AG10803 (cell line): ENCODE data around the gene JAKMIP2.

Source experiments
- DNase-seq: peaks from one replicate; pipeline ENCODE4 v3.0.0; 2010; ENCODE audit warnings: low read depth
- H3K4me3 ChIP-seq: 2 replicates; pipeline ENCODE4 v1.5.1; 2011; ENCODE audit warnings: mild to moderate bottlenecking, low read length, control low read depth
- TF ChIP-seq, protein P1 (sequence below): conservative IDR thresholded peaks from 2 replicates; pipeline ENCODE4 v1.5.1; 2011; ENCODE audit warnings: mild to moderate bottlenecking, low read length, control low read depth, inconsistent platforms

JAKMIP2 gene

DNA sequence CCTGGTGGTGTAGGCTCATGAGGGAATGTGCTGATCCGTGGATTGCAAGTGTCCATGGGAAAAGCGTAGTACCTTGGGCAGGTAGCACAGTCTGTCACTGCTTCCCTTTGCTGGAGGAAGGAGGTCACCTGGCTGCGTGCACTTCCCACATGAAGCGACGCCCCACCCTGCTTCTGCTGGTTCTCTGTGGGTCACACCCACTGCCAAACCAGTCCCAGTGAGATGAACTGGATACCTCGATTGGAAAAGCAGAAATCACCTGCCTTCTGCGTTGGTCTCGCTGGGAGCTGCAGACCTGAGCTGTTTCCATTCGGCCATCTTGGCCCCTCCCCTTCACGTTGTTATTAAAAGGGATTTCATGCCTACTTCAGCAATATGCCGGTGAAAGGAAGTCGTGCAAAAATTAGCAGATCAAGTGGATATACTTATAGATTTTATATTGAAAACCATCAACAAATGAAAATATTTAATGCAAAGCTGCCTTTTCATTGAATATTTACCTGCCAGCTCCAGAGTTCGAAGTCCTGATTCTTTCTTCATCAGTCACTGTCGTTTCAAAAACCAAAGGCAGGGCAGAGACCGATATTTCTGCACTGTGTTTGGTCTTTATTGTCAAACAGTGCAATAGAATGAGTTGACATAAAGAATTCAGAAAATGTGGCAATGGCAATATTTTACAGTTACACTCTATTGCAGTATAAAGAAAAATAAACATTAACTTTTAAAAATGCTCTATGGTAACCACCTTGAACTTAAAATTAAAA, 123.2 kb downstream of the JAKMIP2 start:
- TF ChIP-seq, protein P1, sequence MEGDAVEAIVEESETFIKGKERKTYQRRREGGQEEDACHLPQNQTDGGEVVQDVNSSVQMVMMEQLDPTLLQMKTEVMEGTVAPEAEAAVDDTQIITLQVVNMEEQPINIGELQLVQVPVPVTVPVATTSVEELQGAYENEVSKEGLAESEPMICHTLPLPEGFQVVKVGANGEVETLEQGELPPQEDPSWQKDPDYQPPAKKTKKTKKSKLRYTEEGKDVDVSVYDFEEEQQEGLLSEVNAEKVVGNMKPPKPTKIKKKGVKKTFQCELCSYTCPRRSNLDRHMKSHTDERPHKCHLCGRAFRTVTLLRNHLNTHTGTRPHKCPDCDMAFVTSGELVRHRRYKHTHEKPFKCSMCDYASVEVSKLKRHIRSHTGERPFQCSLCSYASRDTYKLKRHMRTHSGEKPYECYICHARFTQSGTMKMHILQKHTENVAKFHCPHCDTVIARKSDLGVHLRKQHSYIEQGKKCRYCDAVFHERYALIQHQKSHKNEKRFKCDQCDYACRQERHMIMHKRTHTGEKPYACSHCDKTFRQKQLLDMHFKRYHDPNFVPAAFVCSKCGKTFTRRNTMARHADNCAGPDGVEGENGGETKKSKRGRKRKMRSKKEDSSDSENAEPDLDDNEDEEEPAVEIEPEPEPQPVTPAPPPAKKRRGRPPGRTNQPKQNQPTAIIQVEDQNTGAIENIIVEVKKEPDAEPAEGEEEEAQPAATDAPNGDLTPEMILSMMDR, result no peak
- no peak for DNase-seq
- H3K4me3 ChIP-seq, result no peak overlapping the region

DNA sequence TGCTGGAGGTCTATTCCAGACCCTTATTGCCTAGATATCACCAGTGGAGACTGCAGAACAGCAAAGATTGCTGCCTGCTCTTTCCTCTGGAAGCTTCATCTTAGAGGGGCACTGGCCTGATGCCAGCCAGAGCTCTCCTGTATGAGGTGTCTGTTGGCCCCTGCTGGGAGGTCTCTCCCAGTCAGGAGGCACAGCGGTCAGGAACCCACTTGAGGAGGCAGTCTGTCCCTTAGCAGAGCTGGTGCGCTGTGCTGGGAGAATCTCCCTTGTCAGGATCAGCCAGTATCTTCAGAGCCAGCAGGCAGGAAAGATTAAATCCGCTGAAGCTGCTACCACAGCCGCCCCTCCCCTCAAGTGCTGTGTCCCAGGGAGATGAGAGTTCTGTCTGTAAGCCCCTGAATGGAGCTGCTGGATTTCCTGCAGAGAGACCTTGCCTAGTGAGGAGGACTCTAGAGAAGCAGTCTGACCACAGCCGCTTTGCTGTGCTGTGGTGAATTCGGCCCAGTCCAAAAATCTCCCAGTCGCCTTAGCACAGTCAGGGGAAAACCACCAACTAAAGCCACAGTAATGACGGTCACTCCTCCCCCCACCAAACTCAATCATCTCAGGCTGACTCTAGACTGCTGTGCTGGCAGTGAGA, 124.1 kb downstream of the JAKMIP2 start:
- TF ChIP-seq, protein P1, result no peak
- no peak overlapping the region for H3K4me3 ChIP-seq
- DNase-seq, result no peak

DNA sequence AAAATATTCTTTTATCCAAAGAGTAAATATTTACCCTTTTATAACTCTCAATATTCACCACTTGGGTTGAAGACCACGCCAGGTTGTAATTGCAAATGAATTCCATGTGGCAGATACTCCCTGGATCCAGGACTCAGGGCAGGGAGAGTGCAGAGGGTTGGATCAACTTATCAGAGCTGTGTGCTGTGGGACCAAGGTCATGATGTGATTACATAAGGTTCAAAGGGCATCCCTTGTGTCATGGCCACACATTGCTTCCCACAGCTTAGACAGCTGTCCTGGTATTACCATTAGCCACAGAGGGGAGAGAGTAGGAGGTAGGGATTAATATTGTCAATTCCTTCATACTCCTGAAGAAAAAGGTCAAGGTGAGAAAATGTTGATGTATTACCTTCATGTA, 133.9 kb downstream of the JAKMIP2 start:
- no peak overlapping the region for H3K4me3 ChIP-seq
- TF ChIP-seq, protein P1, result no peak
- no peak for DNase-seq

DNA sequence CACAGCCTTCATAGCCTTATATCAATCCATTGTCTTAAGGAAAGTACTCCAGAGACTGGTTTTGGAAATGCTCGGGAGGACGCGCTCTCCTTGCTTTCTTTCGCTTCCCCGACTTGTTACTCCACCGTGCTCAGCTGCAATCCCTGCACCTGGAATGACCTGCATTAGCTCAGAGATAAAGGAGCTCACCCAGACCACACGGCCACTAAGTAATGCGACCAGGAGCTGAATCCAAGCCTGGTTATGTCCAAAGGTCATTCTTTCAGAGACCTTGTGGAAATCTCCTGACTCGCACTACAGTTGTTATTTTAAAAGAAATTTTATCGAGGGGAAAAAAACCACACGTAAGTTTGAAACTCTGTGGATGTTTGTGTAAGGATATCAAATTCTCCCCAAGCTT, 137.3 kb downstream of the JAKMIP2 start:
- TF ChIP-seq, protein P1, result no peak
- DNase-seq, result no peak
- H3K4me3 ChIP-seq, result no peak overlapping the region

DNA sequence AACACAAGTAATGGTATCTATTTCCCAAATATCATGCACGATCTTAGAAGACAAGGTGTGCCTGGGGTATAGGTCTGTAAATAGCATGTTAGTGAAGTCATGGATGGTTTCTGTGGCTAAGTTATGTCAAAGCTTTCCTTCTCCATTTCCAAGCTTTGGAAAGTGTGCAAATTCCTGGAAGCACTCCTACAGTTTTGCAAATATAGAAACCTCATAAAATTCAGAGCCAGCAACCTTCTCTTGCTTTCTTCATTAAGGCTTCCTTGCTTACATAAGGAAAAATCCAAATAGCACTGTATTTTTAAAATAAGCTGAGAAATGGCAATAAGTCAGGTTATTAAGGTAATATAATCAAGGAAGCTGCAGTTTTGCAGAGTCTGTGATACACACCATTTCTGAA, 138.1 kb downstream of the JAKMIP2 start:
- no peak overlapping the region for H3K4me3 ChIP-seq
- TF ChIP-seq, protein P1, result no peak
- no peak for DNase-seq

DNA sequence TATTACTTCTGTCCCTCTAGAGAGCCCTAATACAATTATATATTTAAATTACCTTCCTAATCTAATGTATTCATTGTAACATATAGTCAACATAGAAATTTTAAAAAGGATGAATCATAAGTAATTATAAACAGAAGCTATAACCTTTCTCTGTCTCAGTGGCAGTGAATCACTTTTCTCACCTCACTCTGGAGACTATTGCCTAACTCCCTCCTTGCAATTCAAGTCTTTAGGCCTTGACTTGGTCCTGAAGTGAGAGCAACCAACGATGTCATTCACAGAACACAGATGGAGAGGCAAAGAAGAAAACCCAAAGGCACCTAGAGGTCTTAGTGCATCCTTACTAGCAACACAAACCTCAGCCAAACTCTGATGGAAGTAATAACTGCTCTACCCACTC, 139.4 kb downstream of the JAKMIP2 start:
- DNase-seq, result no peak
- TF ChIP-seq, protein P1, result no peak
- no peak overlapping the region for H3K4me3 ChIP-seq

DNA sequence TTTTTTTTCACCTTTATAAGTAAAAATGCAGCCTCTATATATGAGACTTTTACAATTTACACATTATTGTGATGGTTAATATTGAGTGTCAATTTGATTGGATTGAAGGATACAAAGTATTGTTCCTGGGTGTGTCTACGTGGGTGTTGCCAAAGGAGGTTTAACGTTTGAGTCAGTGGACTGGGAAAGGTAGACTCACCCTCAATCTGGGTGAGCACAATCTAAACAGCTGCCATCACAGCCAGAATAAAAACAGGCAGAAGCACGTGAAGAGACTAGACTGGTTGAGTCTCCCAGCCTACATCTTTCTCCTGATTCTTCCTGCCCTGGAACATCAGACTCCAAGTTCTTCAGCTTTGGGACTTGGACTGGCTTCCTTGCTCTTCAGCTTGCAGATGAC, 139.9 kb downstream of the JAKMIP2 start:
- no peak for DNase-seq
- TF ChIP-seq, protein P1, result no peak
- no peak overlapping the region for H3K4me3 ChIP-seq
